Suprapubic skin (tissue), 4 donors: Measurements from ENCODE around the gene ASS1. TPM values are rescaled to one million over a fixed set of nuclear protein-coding genes. Genes with fewer than 3 reads are reported as not detected.

Experiments
- DNase-seq, 2 donors: peaks; one replicate each; pipeline ENCODE4 v3.0.0-alpha.2; 2019; ENCODE audit warnings: low spot score in 2 of 2
- H3K27ac ChIP-seq: fragments of 200-600 bp; sonication (generic); one replicate; pipeline ENCODE4 v1.5.1; 2019
- H3K27me3 ChIP-seq: fragments of 200-600 bp; sonication (generic); one replicate; pipeline ENCODE4 v1.5.1; 2019
- H3K36me3 ChIP-seq: fragments of 200-600 bp; sonication (generic); one replicate; pipeline ENCODE4 v1.5.1; 2019
- H3K4me1 ChIP-seq: fragments of 200-600 bp; sonication (generic); one replicate; pipeline ENCODE4 v1.5.1; 2019
- H3K4me3 ChIP-seq: fragments of 200-600 bp; sonication (generic); one replicate; pipeline ENCODE4 v1.5.1; 2019; ENCODE audit warnings: mild to moderate bottlenecking
- H3K9me3 ChIP-seq: fragments of 200-600 bp; sonication (generic); one replicate; pipeline ENCODE4 v1.5.1; 2019
- EP300 ChIP-seq: sonication (generic); formaldehyde crosslinking; IDR thresholded peaks from one replicate; pipeline ENCODE4 v1.6.1; 2017; ENCODE audit warnings: antibody characterized with exemption
- POLR2A ChIP-seq, 2 donors: fragments of 450-650 bp; IDR thresholded peaks; one replicate each; pipeline ENCODE4 v1.6.1; 2017; ENCODE audit warnings: antibody characterized with exemption in 2 of 2, mild to moderate bottlenecking in 2 of 2, moderate library complexity in 2 of 2
- POLR2AphosphoS5 ChIP-seq, 3 donors: sonication (generic); formaldehyde crosslinking; IDR thresholded peaks; one replicate each; pipeline ENCODE4 v1.6.1; 2017; ENCODE audit warnings: antibody characterized with exemption in 3 of 3
- WGBS: methylation state at CpG from one replicate; pipeline ENCODE4 v1.1.5; 2018; 5-methylcytosine and 5-hydroxymethylcytosine counted together
- total RNA-seq, 4 donors: library from RNA; depleted of rRNA; stranded (reverse); fragments of >200 nt; gene quantifications; one replicate each; pipeline ENCODE4 v1.1.0, GENCODE V29; 2016
- TF ChIP-seq, protein P1 (sequence below), 2 donors: fragments of 200-600 bp in 1 of 2; fragments of 450-650 bp in 1 of 2; sonication (generic) in 1 of 2; IDR thresholded peaks; one replicate each; pipeline ENCODE4 v1.5.1; 2016 to 2019; ENCODE audit warnings: antibody characterized with exemption in 2 of 2, mild to moderate bottlenecking in 1 of 2, moderate library complexity in 1 of 2

Gene ASS1
- total RNA-seq, 4 donors from 2014 or later: 107 to 225 (median 163) TPM

GRCh38 chr9:130500340-130501180 lies 55.8 kb downstream of the ASS1 start:
- no peak for DNase-seq
- no peak overlapping the region for H3K27ac ChIP-seq
- WGBS: 76% methylated on average over 12 of the region's 12 CpGs
- no peaks in the 10 kb centered on the region for H3K27me3 ChIP-seq
- H3K4me1 ChIP-seq: no peaks in the 10 kb centered on the region
- no peak overlapping the region for H3K4me3 ChIP-seq
- H3K36me3 ChIP-seq: peaks cover 15% of the 10 kb centered on the region
- TF ChIP-seq POLR2A (IDR thresholded peaks at IDR 0.05): no peak
- TF ChIP-seq POLR2AphosphoS5 (IDR thresholded peaks at IDR 0.05): no peak
- no peak for TF ChIP-seq EP300
- TF ChIP-seq, protein P1, sequence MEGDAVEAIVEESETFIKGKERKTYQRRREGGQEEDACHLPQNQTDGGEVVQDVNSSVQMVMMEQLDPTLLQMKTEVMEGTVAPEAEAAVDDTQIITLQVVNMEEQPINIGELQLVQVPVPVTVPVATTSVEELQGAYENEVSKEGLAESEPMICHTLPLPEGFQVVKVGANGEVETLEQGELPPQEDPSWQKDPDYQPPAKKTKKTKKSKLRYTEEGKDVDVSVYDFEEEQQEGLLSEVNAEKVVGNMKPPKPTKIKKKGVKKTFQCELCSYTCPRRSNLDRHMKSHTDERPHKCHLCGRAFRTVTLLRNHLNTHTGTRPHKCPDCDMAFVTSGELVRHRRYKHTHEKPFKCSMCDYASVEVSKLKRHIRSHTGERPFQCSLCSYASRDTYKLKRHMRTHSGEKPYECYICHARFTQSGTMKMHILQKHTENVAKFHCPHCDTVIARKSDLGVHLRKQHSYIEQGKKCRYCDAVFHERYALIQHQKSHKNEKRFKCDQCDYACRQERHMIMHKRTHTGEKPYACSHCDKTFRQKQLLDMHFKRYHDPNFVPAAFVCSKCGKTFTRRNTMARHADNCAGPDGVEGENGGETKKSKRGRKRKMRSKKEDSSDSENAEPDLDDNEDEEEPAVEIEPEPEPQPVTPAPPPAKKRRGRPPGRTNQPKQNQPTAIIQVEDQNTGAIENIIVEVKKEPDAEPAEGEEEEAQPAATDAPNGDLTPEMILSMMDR (IDR thresholded peaks at IDR 0.05): no peak
- H3K9me3 ChIP-seq: no peaks in the 10 kb centered on the region

GRCh38 chr9:130501639-130502038 lies 56.9 kb downstream of the ASS1 start:
- TF ChIP-seq EP300 (no peak), POLR2A (IDR thresholded peaks at IDR 0.05) (no peak), POLR2AphosphoS5 (IDR thresholded peaks at IDR 0.05) (no peak)
- TF ChIP-seq, protein P1 (IDR thresholded peaks at IDR 0.05): no peak
- H3K27me3 ChIP-seq: no peaks in the 10 kb centered on the region
- no peak overlapping the region for H3K4me3 ChIP-seq
- DNase-seq: no peak
- no peaks in the 10 kb centered on the region for H3K4me1 ChIP-seq
- no peaks in the 10 kb centered on the region for H3K9me3 ChIP-seq
- H3K27ac ChIP-seq: no peak overlapping the region
- 87% methylated on average over 9 of the region's 9 CpGs for WGBS
- peaks cover 15% of the 10 kb centered on the region for H3K36me3 ChIP-seq

DNA sequence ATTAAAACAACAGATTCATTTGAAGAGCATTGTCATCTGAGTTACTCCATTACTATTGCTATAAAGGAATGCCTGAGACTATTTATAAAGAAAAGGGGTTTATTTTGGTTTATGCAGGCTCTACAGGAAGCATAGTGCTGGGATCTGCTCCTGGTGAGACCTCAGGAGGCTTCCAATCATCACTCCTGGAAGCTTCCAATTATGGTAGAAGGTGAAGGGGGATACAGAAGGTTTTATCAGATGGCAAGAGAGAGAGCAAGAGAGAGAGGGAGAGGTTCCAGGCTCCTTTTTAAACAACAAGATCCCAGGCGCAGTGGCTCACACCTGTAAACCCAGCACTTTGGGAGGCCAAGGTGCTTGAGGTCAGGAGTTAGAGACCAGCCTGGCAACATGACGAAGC lies 63.5 kb downstream of the ASS1 start:
- TF ChIP-seq POLR2AphosphoS5 (IDR thresholded peaks at IDR 0.05): no peak
- TF ChIP-seq, protein P1 (IDR thresholded peaks at IDR 0.05): no peak
- TF ChIP-seq EP300: no peak
- no peak for TF ChIP-seq POLR2A (IDR thresholded peaks at IDR 0.05)
- no peak overlapping the region for H3K27ac ChIP-seq
- WGBS: 40% methylated on average over 2 of the region's 2 CpGs
- no peaks in the 10 kb centered on the region for H3K9me3 ChIP-seq
- H3K4me1 ChIP-seq: no peaks in the 10 kb centered on the region
- no peaks in the 10 kb centered on the region for H3K36me3 ChIP-seq
- no peaks in the 10 kb centered on the region for H3K27me3 ChIP-seq
- H3K4me3 ChIP-seq: no peak overlapping the region
- no peak for DNase-seq

- 86% methylated on average over 4 of the region's 4 CpGs for WGBS
- DNase-seq: no peak
These were observed 67.4 kb downstream of the ASS1 start for GRCh38 chr9:130512199-130512598.

GRCh38 chr9:130513078-130513477 lies 68.3 kb downstream of the ASS1 start:
- Histone ChIP-seq H3K4me3 (no peak overlapping the region), H3K36me3 (no peaks in the 10 kb centered on the region), H3K9me3 (no peaks in the 10 kb centered on the region), H3K27ac (no peak overlapping the region), H3K27me3 (peaks cover 6% of the 10 kb centered on the region), H3K4me1 (no peaks in the 10 kb centered on the region)
- 92% methylated on average over 1 of the region's 1 CpG for WGBS
- no peak for DNase-seq
- TF ChIP-seq, protein P1 (IDR thresholded peaks at IDR 0.05): no peak
- no peak for TF ChIP-seq POLR2AphosphoS5 (IDR thresholded peaks at IDR 0.05)
- TF ChIP-seq POLR2A (IDR thresholded peaks at IDR 0.05): no peak
- TF ChIP-seq EP300: no peak

More at GRCh38 chr9:130512199-130512598, 67.4 kb downstream of the ASS1 start:
- no peak for TF ChIP-seq POLR2A (IDR thresholded peaks at IDR 0.05)
- TF ChIP-seq, protein P1 (IDR thresholded peaks at IDR 0.05): no peak
- no peak for TF ChIP-seq POLR2AphosphoS5 (IDR thresholded peaks at IDR 0.05)
- TF ChIP-seq EP300: no peak
- H3K4me3 ChIP-seq: no peak overlapping the region
- peaks cover 6% of the 10 kb centered on the region for H3K27me3 ChIP-seq
- no peak overlapping the region for H3K27ac ChIP-seq
- H3K4me1 ChIP-seq: no peaks in the 10 kb centered on the region
- H3K36me3 ChIP-seq: no peaks in the 10 kb centered on the region
- no peaks in the 10 kb centered on the region for H3K9me3 ChIP-seq
